GM12874 (cell line): Measurements from ENCODE around the gene NR4A3.

Experiments
- TF ChIP-seq, protein P1 (sequence below): IDR thresholded peaks from 2 replicates; pipeline ENCODE4 v1.5.1; 2011; ENCODE audit warnings: low read depth, mild to moderate bottlenecking, control low read depth, low read length, moderate library complexity; ENCODE audit not compliant: insufficient read depth

Gene NR4A3

DNA sequence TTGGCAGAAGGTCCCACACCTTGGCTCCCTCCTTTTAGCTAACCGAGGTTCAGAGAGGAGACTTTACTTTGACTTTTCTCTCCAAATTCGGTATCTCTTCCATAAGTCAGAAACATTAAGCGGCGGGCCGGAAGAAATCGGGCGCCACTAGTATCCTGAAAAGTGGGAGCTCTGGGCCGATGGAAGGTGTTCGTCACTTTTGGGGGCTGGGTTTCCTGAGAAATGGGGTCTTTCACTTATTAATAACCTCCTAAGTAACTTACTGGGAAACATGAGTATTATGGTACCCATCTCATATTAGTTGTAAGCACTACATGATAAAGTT lies 85.5 kb downstream of the NR4A3 start:
- TF ChIP-seq, protein P1, sequence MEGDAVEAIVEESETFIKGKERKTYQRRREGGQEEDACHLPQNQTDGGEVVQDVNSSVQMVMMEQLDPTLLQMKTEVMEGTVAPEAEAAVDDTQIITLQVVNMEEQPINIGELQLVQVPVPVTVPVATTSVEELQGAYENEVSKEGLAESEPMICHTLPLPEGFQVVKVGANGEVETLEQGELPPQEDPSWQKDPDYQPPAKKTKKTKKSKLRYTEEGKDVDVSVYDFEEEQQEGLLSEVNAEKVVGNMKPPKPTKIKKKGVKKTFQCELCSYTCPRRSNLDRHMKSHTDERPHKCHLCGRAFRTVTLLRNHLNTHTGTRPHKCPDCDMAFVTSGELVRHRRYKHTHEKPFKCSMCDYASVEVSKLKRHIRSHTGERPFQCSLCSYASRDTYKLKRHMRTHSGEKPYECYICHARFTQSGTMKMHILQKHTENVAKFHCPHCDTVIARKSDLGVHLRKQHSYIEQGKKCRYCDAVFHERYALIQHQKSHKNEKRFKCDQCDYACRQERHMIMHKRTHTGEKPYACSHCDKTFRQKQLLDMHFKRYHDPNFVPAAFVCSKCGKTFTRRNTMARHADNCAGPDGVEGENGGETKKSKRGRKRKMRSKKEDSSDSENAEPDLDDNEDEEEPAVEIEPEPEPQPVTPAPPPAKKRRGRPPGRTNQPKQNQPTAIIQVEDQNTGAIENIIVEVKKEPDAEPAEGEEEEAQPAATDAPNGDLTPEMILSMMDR, result no peak

DNA sequence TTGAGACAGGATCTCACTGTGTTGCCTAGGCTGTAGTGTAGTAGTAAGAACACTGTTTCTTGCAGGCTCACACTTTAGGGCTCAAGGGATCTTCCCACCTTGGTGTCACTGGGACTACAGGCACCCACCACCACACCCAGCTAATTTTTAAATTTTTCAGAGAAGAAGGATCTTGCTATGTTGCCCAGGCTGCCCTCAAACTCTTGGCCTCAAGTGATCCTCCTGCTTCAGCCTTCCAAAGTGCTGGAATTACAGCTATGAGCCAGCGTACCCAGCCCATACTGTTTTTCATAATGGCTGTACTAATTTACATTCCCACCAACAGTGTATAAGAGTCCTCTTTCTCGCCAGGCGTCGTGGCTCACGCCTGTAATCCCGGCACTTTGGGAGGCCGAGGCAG lies 89.9 kb downstream of the NR4A3 start:
- TF ChIP-seq, protein P1, result no peak
